ENCODE results near the gene BMP10.

Gene BMP10

DNA sequence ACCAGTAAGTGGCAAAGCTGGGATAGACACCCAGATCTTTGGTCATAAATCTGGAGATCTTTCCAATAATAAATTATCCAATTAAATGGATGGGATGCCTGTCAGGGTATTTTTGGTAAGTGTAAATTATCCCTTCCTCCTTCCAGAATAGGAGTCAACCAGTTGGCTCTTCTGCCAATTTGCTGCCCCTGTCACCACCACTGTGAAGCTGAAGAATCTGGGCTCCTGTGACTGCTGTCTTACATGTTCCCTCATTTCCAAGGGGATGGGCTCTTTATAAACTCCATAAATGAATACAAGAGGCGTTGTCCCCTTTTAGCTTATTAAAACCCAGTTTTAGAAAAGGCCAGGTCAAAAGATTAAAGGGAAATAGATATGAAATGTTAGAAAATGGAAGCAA, 17.8 kb upstream of the BMP10 start:
- H3K4me3 ChIP-seq (ENCODE audit: low read depth in 1 of 2, low read length in 2 of 2): no peak overlapping the region
- H3K27me3 ChIP-seq (ENCODE audit: low read depth, low read length): no peaks in the 10 kb centered on the region
- H3K4me1 ChIP-seq (ENCODE audit: control insufficient read depth in 1 of 2, insufficient read depth in 2 of 2, low read length in 2 of 2): no peaks in the 10 kb centered on the region
- no peak overlapping the region for H3K27ac ChIP-seq (ENCODE audit: low read length)
- H3K36me3 ChIP-seq (ENCODE audit: control insufficient read depth in 1 of 2, insufficient read depth in 2 of 2, low read length in 2 of 2): no peaks in the 10 kb centered on the region
- H3K9me3 ChIP-seq (ENCODE audit: control insufficient read depth in 1 of 2, low read length in 2 of 2): no peaks in the 10 kb centered on the region

DNA sequence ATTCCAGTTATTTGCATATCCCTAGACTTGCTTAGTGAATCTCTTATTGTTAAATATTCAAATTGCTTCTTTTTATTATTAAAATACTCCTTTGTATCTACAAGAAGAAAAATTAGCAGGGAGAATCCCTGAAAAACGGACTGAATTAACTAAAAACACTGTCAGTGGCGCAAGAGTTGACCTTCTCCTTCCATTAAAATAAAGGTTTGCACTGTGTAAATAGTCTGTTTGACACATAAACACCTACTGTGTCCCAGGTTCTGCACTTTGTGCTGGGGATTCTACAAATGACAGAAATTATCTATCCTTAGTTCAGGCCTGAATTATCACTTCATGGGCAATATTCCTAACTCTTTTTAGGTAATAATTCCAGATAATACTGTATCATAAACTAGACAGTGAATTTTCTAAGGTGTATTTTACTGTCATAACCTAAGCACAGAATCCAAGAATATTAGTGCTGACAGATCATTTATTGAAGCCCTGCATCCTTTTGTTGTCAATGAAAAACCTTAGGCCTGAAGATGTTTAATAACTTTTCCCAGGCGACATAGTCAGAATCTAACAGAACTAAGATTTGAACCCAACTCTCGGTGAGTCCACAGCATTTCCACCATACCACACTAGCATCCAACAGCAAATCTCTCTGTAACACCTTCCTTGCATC, 17.0 kb upstream of the BMP10 start:
- no peaks in the 10 kb centered on the region for H3K9me3 ChIP-seq (ENCODE audit: control insufficient read depth in 1 of 2, low read length in 2 of 2)
- H3K27ac ChIP-seq (ENCODE audit: low read length): no peak overlapping the region
- no peak overlapping the region for H3K4me3 ChIP-seq (ENCODE audit: low read depth in 1 of 2, low read length in 2 of 2)
- no peaks in the 10 kb centered on the region for H3K36me3 ChIP-seq (ENCODE audit: control insufficient read depth in 1 of 2, insufficient read depth in 2 of 2, low read length in 2 of 2)
- H3K27me3 ChIP-seq (ENCODE audit: low read depth, low read length): no peaks in the 10 kb centered on the region
- no peaks in the 10 kb centered on the region for H3K4me1 ChIP-seq (ENCODE audit: control insufficient read depth in 1 of 2, insufficient read depth in 2 of 2, low read length in 2 of 2)

DNA sequence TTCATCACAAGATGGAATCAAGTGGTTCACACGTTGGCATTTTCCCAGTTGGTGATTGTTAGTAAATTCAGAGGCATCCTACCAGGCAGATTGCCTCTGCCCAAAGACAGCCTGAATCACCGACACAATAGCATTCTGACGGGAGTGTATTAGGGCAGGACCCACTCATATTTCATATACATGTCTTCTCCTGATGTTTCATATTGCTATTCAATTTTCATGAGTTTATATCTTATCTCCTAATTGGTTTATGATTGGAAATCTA, 14.5 kb upstream of the BMP10 start:
- Histone ChIP-seq H3K4me3 (ENCODE audit: low read depth in 1 of 2, low read length in 2 of 2) (no peak overlapping the region), H3K36me3 (ENCODE audit: control insufficient read depth in 1 of 2, insufficient read depth in 2 of 2, low read length in 2 of 2) (no peaks in the 10 kb centered on the region), H3K27ac (ENCODE audit: low read length) (no peak overlapping the region), H3K27me3 (ENCODE audit: low read depth, low read length) (no peaks in the 10 kb centered on the region), H3K9me3 (ENCODE audit: control insufficient read depth in 1 of 2, low read length in 2 of 2) (no peaks in the 10 kb centered on the region), H3K4me1 (ENCODE audit: control insufficient read depth in 1 of 2, insufficient read depth in 2 of 2, low read length in 2 of 2) (no peaks in the 10 kb centered on the region)

DNA sequence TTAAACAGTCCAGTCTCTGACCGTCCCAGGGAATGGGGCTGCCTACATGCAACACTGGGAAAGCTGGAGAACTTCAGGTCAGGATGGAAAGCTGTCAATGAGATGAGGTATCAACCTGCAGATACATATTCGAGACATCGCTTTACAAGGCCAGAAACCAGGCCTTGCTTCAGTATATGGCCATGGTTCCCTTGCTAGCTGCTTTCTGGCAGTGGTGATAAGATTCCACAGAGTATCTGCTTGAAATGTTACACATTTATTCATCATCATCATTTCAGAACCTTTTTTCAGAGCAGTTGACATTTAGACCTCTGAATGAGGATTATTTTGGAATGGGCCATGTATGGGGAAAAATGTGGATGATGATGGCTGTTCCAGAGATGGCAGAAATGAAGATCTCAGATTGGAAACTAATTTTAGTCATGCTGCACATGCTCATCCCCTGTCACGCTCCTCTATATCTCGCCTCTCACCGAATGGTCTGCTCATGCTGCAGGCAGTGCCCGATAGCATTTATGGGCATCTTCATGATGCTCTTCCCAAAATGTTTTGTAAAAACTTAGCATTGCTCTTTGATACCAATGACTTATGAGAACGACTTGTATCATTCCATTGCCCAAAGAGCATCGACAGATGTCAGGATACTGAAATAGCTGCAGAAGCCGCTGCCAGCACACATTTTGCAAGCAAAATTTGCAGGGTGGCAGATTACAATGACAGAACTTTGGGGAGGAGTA, 14.0 kb upstream of the BMP10 start:
- H3K27me3 ChIP-seq (ENCODE audit: low read depth, low read length): no peaks in the 10 kb centered on the region
- H3K4me1 ChIP-seq (ENCODE audit: control insufficient read depth in 1 of 2, insufficient read depth in 2 of 2, low read length in 2 of 2): no peaks in the 10 kb centered on the region
- H3K36me3 ChIP-seq (ENCODE audit: control insufficient read depth in 1 of 2, insufficient read depth in 2 of 2, low read length in 2 of 2): no peaks in the 10 kb centered on the region
- H3K27ac ChIP-seq (ENCODE audit: low read length): no peak overlapping the region
- no peaks in the 10 kb centered on the region for H3K9me3 ChIP-seq (ENCODE audit: control insufficient read depth in 1 of 2, low read length in 2 of 2)
- H3K4me3 ChIP-seq (ENCODE audit: low read depth in 1 of 2, low read length in 2 of 2): no peak overlapping the region

DNA sequence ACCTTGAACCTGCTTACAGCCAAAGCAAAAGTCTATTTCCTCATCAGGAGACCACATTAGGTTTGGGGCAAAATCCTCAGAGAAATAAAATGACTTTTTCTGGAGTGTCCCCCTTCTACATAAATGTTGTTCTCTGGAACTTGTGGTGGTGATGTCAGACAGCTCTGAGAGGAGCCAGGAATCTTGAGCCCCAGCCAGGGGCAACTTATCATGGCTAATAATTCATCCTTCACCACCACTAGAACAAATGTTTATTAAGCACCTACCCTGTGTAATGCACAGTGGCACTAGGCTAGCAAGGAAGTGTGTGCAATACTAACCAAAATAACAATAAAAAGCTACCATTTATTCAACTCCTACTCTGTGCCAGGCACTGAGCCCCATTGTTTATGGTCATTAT, 9.0 kb upstream of the BMP10 start:
- H3K4me1 ChIP-seq (ENCODE audit: control insufficient read depth in 1 of 2, insufficient read depth in 2 of 2, low read length in 2 of 2): no peaks in the 10 kb centered on the region
- no peak overlapping the region for H3K27ac ChIP-seq (ENCODE audit: low read length)
- H3K9me3 ChIP-seq (ENCODE audit: control insufficient read depth in 1 of 2, low read length in 2 of 2): no peaks in the 10 kb centered on the region
- no peak overlapping the region for H3K4me3 ChIP-seq (ENCODE audit: low read depth in 1 of 2, low read length in 2 of 2)
- no peaks in the 10 kb centered on the region for H3K27me3 ChIP-seq (ENCODE audit: low read depth, low read length)
- no peaks in the 10 kb centered on the region for H3K36me3 ChIP-seq (ENCODE audit: control insufficient read depth in 1 of 2, insufficient read depth in 2 of 2, low read length in 2 of 2)

DNA sequence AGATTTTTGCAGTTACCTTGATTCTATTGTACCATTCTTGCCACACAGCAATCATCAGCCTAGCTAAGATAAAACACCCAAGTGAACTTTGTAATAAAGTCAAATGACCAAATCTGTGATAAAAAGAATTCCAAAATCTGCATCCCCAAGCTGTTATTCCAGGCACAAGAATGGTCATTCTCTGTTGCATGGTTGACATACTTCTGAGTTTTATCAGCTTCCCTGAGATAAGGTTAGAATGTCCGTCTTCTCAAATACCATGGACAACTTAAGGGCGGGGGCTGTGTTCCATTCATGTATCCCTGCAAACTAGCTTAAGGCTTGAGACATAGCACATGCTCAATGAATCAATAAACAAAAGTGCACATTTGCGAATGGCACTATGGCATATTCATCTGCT, 8.1 kb upstream of the BMP10 start:
- Histone ChIP-seq H3K36me3 (ENCODE audit: control insufficient read depth in 1 of 2, insufficient read depth in 2 of 2, low read length in 2 of 2) (no peaks in the 10 kb centered on the region), H3K27me3 (ENCODE audit: low read depth, low read length) (no peaks in the 10 kb centered on the region), H3K4me1 (ENCODE audit: control insufficient read depth in 1 of 2, insufficient read depth in 2 of 2, low read length in 2 of 2) (no peaks in the 10 kb centered on the region), H3K27ac (ENCODE audit: low read length) (no peak overlapping the region), H3K4me3 (ENCODE audit: low read depth in 1 of 2, low read length in 2 of 2) (no peak overlapping the region), H3K9me3 (ENCODE audit: control insufficient read depth in 1 of 2, low read length in 2 of 2) (no peaks in the 10 kb centered on the region)

DNA sequence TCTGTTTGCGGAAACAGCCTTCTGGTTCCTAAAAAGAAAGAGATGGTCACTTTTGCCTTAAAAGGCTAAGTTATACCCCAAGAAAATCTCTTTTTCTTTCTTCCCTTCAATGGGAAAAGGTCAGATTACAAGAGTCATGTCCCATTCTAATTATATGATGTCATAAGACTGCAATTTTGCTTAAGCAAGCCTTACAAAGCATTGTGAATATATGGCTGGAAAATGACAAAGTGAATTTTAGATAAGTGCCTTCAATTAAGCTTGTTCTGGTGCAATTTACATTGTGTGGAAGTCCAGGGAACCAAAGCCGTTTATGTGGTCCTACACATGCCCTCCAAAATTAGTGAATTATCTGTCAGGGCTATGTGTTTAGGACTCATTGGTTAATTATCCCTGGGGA, 7.6 kb upstream of the BMP10 start:
- Histone ChIP-seq H3K36me3 (ENCODE audit: control insufficient read depth in 1 of 2, insufficient read depth in 2 of 2, low read length in 2 of 2) (no peaks in the 10 kb centered on the region), H3K4me3 (ENCODE audit: low read depth in 1 of 2, low read length in 2 of 2) (no peak overlapping the region), H3K4me1 (ENCODE audit: control insufficient read depth in 1 of 2, insufficient read depth in 2 of 2, low read length in 2 of 2) (no peaks in the 10 kb centered on the region)

DNA sequence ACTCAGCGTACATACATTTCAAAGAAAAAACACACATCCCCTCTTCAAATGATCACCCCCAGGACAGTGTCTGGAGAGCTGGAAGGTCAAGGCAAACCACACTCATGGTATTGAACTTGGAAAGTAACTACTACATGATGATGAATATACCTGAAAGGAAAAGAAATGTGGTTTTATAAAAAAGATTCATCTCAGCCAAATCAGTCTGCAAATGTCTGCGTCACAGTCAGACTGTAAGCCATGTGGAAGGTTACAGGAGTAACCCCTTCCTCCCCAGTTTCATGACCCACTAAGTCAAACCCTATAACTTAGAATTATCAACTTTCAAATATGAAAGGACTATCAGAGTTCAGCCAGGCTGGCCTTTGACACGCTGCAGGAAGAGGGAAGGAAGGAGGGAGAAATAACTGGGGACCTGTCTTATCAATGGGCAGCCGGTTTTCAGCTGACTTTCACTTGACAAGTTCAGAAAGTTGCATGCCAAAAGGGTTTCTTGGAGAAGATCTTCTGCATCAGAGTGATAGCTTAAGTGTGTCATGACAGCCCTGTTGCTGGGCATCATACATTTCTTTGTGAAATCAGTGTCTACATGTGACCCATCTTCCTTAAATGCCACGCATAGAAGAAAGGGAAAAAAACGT, 7.0 kb upstream of the BMP10 start:
- no peak overlapping the region for H3K27ac ChIP-seq (ENCODE audit: low read length)
- no peaks in the 10 kb centered on the region for H3K27me3 ChIP-seq (ENCODE audit: low read depth, low read length)
- no peaks in the 10 kb centered on the region for H3K4me1 ChIP-seq (ENCODE audit: control insufficient read depth in 1 of 2, insufficient read depth in 2 of 2, low read length in 2 of 2)
- no peaks in the 10 kb centered on the region for H3K9me3 ChIP-seq (ENCODE audit: control insufficient read depth in 1 of 2, low read length in 2 of 2)
- no peaks in the 10 kb centered on the region for H3K36me3 ChIP-seq (ENCODE audit: control insufficient read depth in 1 of 2, insufficient read depth in 2 of 2, low read length in 2 of 2)
- H3K4me3 ChIP-seq (ENCODE audit: low read depth in 1 of 2, low read length in 2 of 2): no peak overlapping the region

More for the DNA sequence above, 7.6 kb upstream of the BMP10 start:
- no peaks in the 10 kb centered on the region for H3K27me3 ChIP-seq (ENCODE audit: low read depth, low read length)
- H3K9me3 ChIP-seq (ENCODE audit: control insufficient read depth in 1 of 2, low read length in 2 of 2): no peaks in the 10 kb centered on the region
- no peak overlapping the region for H3K27ac ChIP-seq (ENCODE audit: low read length)

DNA sequence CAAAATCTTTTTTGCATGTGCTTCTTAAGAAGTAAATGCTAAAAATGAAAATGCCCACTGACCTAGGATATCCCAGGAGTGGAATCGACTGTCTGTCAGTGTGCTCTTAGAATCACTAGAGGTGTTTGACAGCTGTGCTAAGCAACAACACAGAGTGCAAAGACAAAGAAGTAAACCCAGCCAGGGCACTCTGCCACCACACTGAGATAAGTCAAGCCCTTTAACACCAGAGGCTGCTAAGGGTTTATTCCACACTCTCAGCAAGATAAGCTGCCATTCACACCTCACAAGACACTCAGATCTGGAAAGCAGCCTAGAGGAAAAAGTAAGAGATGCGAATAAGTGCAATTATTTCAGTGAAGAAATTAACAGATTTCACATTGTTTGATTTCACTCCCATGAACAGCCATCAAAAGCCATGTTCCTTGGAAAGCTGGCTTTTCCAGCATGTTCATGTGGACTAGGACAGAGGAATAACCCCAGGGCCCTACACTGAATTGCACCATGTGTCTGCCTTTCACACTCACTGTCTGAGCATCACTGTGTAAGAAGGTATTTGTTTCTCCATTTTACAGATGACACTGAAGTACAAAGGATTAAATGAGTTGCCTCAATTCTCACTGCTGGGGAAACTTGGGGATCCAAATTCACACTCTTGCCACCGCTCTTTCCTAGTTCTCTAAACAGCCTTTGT, 6.0 kb upstream of the BMP10 start:
- Histone ChIP-seq H3K27me3 (ENCODE audit: low read depth, low read length) (no peaks in the 10 kb centered on the region), H3K27ac (ENCODE audit: low read length) (no peak overlapping the region), H3K4me1 (ENCODE audit: control insufficient read depth in 1 of 2, insufficient read depth in 2 of 2, low read length in 2 of 2) (no peaks in the 10 kb centered on the region), H3K9me3 (ENCODE audit: control insufficient read depth in 1 of 2, low read length in 2 of 2) (no peaks in the 10 kb centered on the region), H3K4me3 (ENCODE audit: low read depth in 1 of 2, low read length in 2 of 2) (no peak overlapping the region), H3K36me3 (ENCODE audit: control insufficient read depth in 1 of 2, insufficient read depth in 2 of 2, low read length in 2 of 2) (no peaks in the 10 kb centered on the region)

DNA sequence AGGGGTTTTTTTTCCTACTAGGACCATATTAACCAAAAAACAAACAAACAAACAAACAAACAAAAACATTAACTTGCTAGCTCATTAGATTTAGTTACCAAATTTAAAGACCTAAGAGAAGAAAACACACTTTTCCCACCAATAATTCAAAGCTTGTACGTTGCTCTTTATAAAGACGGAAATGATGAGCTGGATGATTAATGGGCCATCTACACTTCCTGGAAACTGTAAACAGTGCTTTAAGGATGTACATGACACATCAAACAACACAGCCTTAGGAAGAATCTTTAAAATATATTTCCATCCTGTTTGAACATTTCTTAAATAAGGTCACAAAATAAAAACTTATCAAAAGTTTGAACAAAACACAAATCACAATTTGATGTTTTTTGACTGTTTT, 982 bp downstream of the BMP10 start:
- Histone ChIP-seq H3K4me1 (ENCODE audit: control insufficient read depth in 1 of 2, insufficient read depth in 2 of 2, low read length in 2 of 2) (no peaks in the 10 kb centered on the region), H3K9me3 (ENCODE audit: control insufficient read depth in 1 of 2, low read length in 2 of 2) (no peaks in the 10 kb centered on the region), H3K36me3 (ENCODE audit: control insufficient read depth in 1 of 2, insufficient read depth in 2 of 2, low read length in 2 of 2) (no peaks in the 10 kb centered on the region), H3K27ac (ENCODE audit: low read length) (no peak overlapping the region), H3K27me3 (ENCODE audit: low read depth, low read length) (no peaks in the 10 kb centered on the region), H3K4me3 (ENCODE audit: low read depth in 1 of 2, low read length in 2 of 2) (no peak overlapping the region)

DNA sequence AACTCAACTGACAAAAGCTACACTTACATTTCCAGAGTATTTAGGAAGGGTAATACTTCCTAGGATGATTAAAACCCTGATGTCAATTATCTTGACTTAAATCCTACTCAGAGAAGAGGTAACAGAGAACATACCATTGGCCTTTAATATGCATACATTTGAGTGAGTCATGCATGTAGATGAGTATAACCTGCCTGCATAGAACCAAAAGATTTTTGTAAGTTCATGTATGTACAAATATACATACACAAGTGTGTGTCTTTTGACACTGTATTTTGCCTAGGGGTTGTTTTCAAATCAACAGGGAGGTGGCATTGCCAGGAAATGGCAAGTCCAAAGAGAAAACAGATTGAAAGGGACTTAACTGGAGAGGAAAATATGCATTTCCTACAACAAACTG, 6.1 kb downstream of the BMP10 start:
- Histone ChIP-seq H3K4me1 (ENCODE audit: control insufficient read depth in 1 of 2, insufficient read depth in 2 of 2, low read length in 2 of 2) (peaks cover 0 to 6% of the 10 kb centered on the region in 2 donors), H3K27me3 (ENCODE audit: low read depth, low read length) (no peaks in the 10 kb centered on the region), H3K36me3 (ENCODE audit: control insufficient read depth in 1 of 2, insufficient read depth in 2 of 2, low read length in 2 of 2) (no peaks in the 10 kb centered on the region)

More for the DNA sequence above, 6.1 kb downstream of the BMP10 start:
- Histone ChIP-seq H3K27ac (ENCODE audit: low read length) (no peak overlapping the region), H3K4me3 (ENCODE audit: low read depth in 1 of 2, low read length in 2 of 2) (no peak overlapping the region), H3K9me3 (ENCODE audit: control insufficient read depth in 1 of 2, low read length in 2 of 2) (no peaks in the 10 kb centered on the region)
